ENCODE results near the gene TOGARAM1. TPM values are rescaled to one million over a fixed set of nuclear protein-coding genes. Genes with fewer than 3 reads are reported as not detected.

The TOGARAM1 gene
- total RNA-seq, 8 experiments from 2014 or later, result 7.3 to 29.9 (median 17.5) TPM

- 82 to 100% (median 97%) methylated on average over 2 to 4 of the region's 4 CpGs for WGBS, 10 experiments
- Histone ChIP-seq H3K4me3 (no peak overlapping the region), H3K27ac (no peak overlapping the region), H3K4me1 (replicated peaks in 1 of 2) (peaks cover 5 to 18% of the 10 kb centered on the region in 2 donors)
- no peak for ATAC-seq (replicated peaks in 6 of 8)
- in situ Hi-C loops (cut with MboI; ENCODE audit: low pct_unique_long_range_greater_than_20kb in 2 of 9, low sequenced_read_pairs in 9 of 9, unreplicated experiment in 9 of 9), result no loop called here
Observed at GRCh38 chr14:44971459-44971858, 9.5 kb downstream of the TOGARAM1 start.

DNA sequence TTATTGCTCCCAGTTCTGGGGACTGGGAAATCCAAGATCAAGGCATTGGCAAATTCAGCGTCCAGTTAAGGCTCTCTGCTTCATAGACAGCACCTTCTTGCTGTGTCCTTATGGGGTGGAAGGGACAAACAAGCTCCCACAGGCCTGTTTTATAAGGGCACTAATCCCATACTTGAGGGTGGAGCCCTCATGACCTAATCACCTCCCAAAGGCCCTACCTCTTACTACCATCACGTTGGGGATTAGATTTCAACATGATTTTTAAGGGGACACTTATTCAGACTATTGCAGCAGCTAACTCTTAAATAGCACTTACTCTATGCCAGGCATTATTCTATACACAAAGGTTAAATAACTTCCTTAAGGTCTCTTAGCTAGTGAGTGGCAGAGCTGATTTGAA, 17.3 kb downstream of the TOGARAM1 start:
- 0 to 100% (median 40%) methylated on average over 1 to 2 of the region's 2 CpGs; no CpG with 5 or more reads in 5 of the 10 experiments for WGBS, 10 experiments
- no peak for ATAC-seq (replicated peaks in 6 of 8)
- in situ Hi-C loops (cut with MboI; ENCODE audit: low pct_unique_long_range_greater_than_20kb in 2 of 9, low sequenced_read_pairs in 9 of 9, unreplicated experiment in 9 of 9), result no loop called here
- no peak overlapping the region for H3K27ac ChIP-seq
- no peak overlapping the region for H3K4me3 ChIP-seq
- H3K4me1 ChIP-seq (replicated peaks in 1 of 2), result no peaks in the 10 kb centered on the region

GRCh38 chr14:44979740-44980356, 17.9 kb downstream of the TOGARAM1 start:
- H3K27ac ChIP-seq, result no peak overlapping the region
- no peak overlapping the region for H3K4me3 ChIP-seq
- H3K4me1 ChIP-seq (replicated peaks in 1 of 2), result no peaks in the 10 kb centered on the region
- ATAC-seq (replicated peaks in 6 of 8), result peak in 4 of 8 experiments; percentile 19 to 67 (median 48)
- in situ Hi-C loops (cut with MboI; ENCODE audit: low pct_unique_long_range_greater_than_20kb in 2 of 9, low sequenced_read_pairs in 9 of 9, unreplicated experiment in 9 of 9), result no loop called here

- no peak overlapping the region for H3K27ac ChIP-seq
- 33 to 94% (median 83%) methylated on average over 1 to 3 of the region's 3 CpGs; no CpG with 5 or more reads in 1 of the 10 experiments for WGBS, 10 experiments
- in situ Hi-C loops (cut with MboI; ENCODE audit: low pct_unique_long_range_greater_than_20kb in 2 of 9, low sequenced_read_pairs in 9 of 9, unreplicated experiment in 9 of 9), result no loop called here
- no peak overlapping the region for H3K4me3 ChIP-seq
- ATAC-seq (replicated peaks in 6 of 8), result no peak
- H3K4me1 ChIP-seq (replicated peaks in 1 of 2), result no peaks in the 10 kb centered on the region
Observed at GRCh38 chr14:44981198-44981597, 19.2 kb downstream of the TOGARAM1 start.

DNA sequence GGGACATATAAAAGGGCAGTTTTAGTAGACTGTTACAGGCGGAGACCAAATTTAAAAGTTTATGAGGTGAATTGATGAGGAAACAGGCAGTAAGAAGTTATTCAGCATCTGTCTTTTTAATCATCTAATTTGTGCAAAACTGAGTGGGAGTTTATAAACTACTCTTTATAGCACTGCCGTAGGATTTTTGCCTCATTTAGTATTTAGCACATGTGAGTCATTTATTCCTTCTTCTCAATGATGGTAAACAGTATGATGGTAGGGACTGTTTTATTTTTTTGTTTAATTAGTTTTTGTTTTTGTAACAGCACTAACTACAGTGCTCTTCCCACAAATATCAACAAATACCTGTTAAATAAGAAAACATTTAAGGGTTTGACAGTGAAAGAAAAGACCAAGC, 20.6 kb downstream of the TOGARAM1 start:
- peak in 3 of 8 experiments; percentile 22 to 59 (median 53) for ATAC-seq (replicated peaks in 6 of 8)
- Histone ChIP-seq H3K27ac (no peak overlapping the region), H3K4me1 (replicated peaks in 1 of 2) (no peaks in the 10 kb centered on the region), H3K4me3 (no peak overlapping the region)
- in situ Hi-C loops (cut with MboI; ENCODE audit: low pct_unique_long_range_greater_than_20kb in 2 of 9, low sequenced_read_pairs in 9 of 9, unreplicated experiment in 9 of 9), result no loop called here
- WGBS, 10 experiments, result 33 to 100% (median 93%) methylated on average over 1 to 2 of the region's 2 CpGs; no CpG with 5 or more reads in 1 of the 10 experiments

GRCh38 chr14:44988694-44989093, 26.7 kb downstream of the TOGARAM1 start:
- 20 to 89% (median 75%) methylated on average over 1 to 2 of the region's 2 CpGs; no CpG with 5 or more reads in 6 of the 10 experiments for WGBS, 10 experiments
- Histone ChIP-seq H3K4me1 (replicated peaks in 1 of 2) (no peaks in the 10 kb centered on the region), H3K4me3 (no peak overlapping the region), H3K27ac (no peak overlapping the region)
- in situ Hi-C loops (cut with MboI; ENCODE audit: low pct_unique_long_range_greater_than_20kb in 2 of 9, low sequenced_read_pairs in 9 of 9, unreplicated experiment in 9 of 9), result no loop called here
- no peak for ATAC-seq (replicated peaks in 6 of 8)

DNA sequence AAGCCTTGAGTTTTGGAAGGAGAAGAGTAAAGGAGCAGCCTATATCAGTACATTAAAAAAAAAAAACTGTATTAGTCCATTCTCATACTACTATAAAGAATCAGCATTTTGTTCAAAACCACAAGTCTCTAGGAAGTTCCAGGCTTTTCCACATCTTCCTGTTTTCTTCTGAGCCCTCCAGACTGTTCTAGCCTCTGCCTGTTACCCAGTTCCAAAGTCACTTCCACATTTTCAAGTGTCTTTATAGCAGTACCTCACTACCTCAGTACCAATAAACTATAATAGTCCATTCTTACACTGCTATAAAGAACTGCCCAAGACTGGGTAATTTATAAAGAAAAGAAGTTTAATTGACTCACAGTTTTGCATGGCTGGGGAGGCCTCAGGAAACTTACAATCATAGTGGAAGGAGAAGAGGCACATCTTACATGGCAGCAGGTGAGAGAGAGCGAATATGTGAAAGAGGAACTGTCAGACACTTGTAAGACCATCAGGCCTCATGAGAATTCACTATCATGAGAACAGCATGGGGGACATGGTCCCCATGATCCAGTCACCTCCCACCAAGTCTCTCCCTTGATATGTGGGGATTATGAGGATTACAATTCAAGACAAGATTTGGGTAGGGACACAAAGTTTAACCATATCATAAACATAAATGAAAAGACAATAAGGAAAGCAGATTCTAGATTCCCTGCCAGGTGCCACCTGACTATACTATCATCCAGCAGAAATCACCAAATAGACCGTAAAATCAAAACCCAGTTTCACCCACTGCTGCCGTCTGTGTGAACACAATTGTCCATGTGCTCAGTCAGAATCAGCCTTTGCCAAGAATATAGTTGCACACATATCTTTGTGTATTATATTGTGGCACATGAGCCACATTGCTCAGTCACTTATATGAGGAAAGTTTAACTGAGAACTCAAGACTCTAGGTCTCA, 27.8 kb downstream of the TOGARAM1 start:
- Histone ChIP-seq H3K27ac (no peak overlapping the region), H3K4me1 (replicated peaks in 1 of 2) (no peaks in the 10 kb centered on the region), H3K4me3 (no peak overlapping the region)
- in situ Hi-C loops (cut with MboI; ENCODE audit: low pct_unique_long_range_greater_than_20kb in 2 of 9, low sequenced_read_pairs in 9 of 9, unreplicated experiment in 9 of 9), result no loop called here
- WGBS, 10 experiments, result 0 to 100% (median 100%) methylated on average over 1 to 2 of the region's 3 CpGs; no CpG with 5 or more reads in 1 of the 10 experiments
- peak in 1 of 8 experiments; percentile 23 for ATAC-seq (replicated peaks in 6 of 8)

GRCh38 chr14:44990533-44990932, 28.5 kb downstream of the TOGARAM1 start:
- no peak overlapping the region for H3K27ac ChIP-seq
- in situ Hi-C loops (cut with MboI; ENCODE audit: low pct_unique_long_range_greater_than_20kb in 2 of 9, low sequenced_read_pairs in 9 of 9, unreplicated experiment in 9 of 9), result no loop called here

DNA sequence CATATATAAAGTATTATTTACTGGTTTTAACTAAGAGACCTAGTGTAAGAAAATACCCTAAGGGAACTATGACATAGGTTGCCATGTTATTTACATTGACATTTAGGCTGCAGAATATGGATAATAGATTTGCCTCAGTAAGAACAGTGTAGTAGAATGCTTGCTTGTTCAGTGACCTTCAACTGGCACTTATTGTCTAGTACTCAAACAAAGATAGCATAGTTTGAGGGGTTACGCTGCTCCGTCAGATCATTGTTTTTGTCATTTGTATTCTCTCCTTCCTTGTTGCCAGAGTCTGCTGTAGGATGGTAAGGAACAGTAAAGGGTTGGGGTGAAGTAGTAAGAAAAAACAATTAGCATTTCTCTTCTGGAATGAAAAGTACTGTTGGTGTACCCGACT, 33.2 kb downstream of the TOGARAM1 start:
- ATAC-seq (replicated peaks in 6 of 8), result no peak
- Histone ChIP-seq H3K4me1 (replicated peaks in 1 of 2) (no peaks in the 10 kb centered on the region), H3K4me3 (no peak overlapping the region), H3K27ac (no peak overlapping the region)
- in situ Hi-C loops (cut with MboI; ENCODE audit: low pct_unique_long_range_greater_than_20kb in 2 of 9, low sequenced_read_pairs in 9 of 9, unreplicated experiment in 9 of 9), result no loop called here
- WGBS, 10 experiments, result 76 to 100% (median 87%) methylated on average over 1 to 3 of the region's 3 CpGs

More at GRCh38 chr14:44990533-44990932, 28.5 kb downstream of the TOGARAM1 start:
- H3K4me1 ChIP-seq (replicated peaks in 1 of 2), result no peaks in the 10 kb centered on the region
- H3K4me3 ChIP-seq, result no peak overlapping the region
- peak in 3 of 8 experiments; percentile 32 to 66 (median 58) for ATAC-seq (replicated peaks in 6 of 8)
- WGBS, 10 experiments, result 48 to 100% (median 85%) methylated on average over 1 to 2 of the region's 2 CpGs; no CpG with 5 or more reads in 3 of the 10 experiments

DNA sequence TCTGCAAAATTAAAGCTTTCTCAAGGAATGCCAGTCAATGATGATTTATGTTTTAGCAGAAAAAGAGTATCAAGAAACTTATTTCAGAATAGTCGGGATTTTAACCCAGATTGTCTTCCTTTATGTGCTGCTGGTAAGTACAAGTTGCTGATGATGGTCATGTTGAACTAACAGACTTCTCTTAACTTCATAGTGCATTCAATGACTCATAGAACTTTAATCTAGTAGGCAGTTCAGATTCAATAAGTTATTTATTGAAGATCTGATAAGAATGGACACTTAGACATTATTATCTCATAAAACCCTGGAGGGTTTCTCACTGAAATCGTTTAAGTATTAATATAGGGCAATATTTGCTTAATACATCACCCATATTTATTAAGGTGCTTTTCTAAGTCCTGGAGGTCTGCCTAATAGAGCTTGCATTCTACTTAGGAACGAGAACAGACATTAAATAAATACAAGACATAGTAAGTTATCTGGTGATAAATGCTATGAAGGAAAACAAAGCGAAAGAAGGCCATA, 33.8 kb downstream of the TOGARAM1 start:
- Histone ChIP-seq H3K4me3 (no peak overlapping the region), H3K4me1 (replicated peaks in 1 of 2) (no peaks in the 10 kb centered on the region), H3K27ac (no peak overlapping the region)
- in situ Hi-C loops (cut with MboI; ENCODE audit: low pct_unique_long_range_greater_than_20kb in 2 of 9, low sequenced_read_pairs in 9 of 9, unreplicated experiment in 9 of 9), result no loop called here
- 69 to 96% (median 90%) methylated on average over 2 to 4 of the region's 4 CpGs for WGBS, 10 experiments
- no peak for ATAC-seq (replicated peaks in 6 of 8)

- 60 to 100% (median 96%) methylated on average over 1 to 2 of the region's 2 CpGs; no CpG with 5 or more reads in 2 of the 10 experiments for WGBS, 10 experiments
- no peak overlapping the region for H3K4me3 ChIP-seq
- no peak overlapping the region for H3K27ac ChIP-seq
- in situ Hi-C loops (cut with MboI; ENCODE audit: low pct_unique_long_range_greater_than_20kb in 2 of 9, low sequenced_read_pairs in 9 of 9, unreplicated experiment in 9 of 9), result no loop called here
- H3K4me1 ChIP-seq (replicated peaks in 1 of 2), result no peaks in the 10 kb centered on the region
- no peak for ATAC-seq (replicated peaks in 6 of 8)
Observed at GRCh38 chr14:45003924-45004323, 41.9 kb downstream of the TOGARAM1 start.

GRCh38 chr14:45015133-45015532, 53.1 kb downstream of the TOGARAM1 start:
- 100% methylated on average over 2 to 3 of the region's 3 CpGs; no CpG with 5 or more reads in 1 of the 10 experiments for WGBS, 10 experiments
- Histone ChIP-seq H3K4me1 (replicated peaks in 1 of 2) (no peaks in the 10 kb centered on the region), H3K4me3 (no peak overlapping the region), H3K27ac (no peak overlapping the region)
- ATAC-seq (replicated peaks in 6 of 8), result no peak
- in situ Hi-C loops (cut with MboI; ENCODE audit: low pct_unique_long_range_greater_than_20kb in 2 of 9, low sequenced_read_pairs in 9 of 9, unreplicated experiment in 9 of 9), result no loop called here

DNA sequence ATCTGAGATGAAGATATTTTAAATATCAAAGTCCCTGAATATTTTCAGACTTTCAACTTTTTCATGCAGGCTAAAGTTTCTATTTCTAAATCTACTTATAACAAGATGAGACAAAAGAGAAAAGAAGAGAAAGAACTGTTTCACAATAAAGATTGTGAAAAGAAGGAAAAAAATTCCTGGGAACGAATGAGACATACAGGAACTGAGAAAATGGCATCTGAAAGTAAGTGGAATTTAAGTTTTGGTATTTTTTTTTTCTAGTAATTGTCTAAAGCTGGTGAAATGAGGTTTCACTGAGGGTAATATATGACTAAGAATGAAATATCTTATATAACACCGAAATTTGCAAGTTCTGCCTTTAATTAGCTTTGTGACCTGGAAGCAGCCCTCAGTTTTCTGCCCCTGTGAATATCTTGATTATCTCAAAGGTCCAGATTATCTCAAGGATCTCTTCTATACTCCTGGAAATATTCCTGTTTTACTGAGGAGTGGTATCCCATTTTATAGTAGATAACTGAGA, 66.2 kb downstream of the TOGARAM1 start:
- 60 to 100% (median 94%) methylated on average over 2 of the region's 2 CpGs; no CpG with 5 or more reads in 1 of the 10 experiments for WGBS, 10 experiments
- in situ Hi-C loops (cut with MboI; ENCODE audit: low pct_unique_long_range_greater_than_20kb in 2 of 9, low sequenced_read_pairs in 9 of 9, unreplicated experiment in 9 of 9), result no loop called here
- Histone ChIP-seq H3K4me3 (no peak overlapping the region), H3K4me1 (replicated peaks in 1 of 2) (no peaks in the 10 kb centered on the region), H3K27ac (no peak overlapping the region)
- no peak for ATAC-seq (replicated peaks in 6 of 8)
